ACHN (cell line): Measurements from ENCODE around the gene TMEM121.

Source experiments
- DNase-seq: peaks from one replicate; pipeline ENCODE4 v3.0.0-alpha.2; 2015
- in situ Hi-C: cut with HindIII; loops from 2 replicates; pipeline ENCODE4 v1.10.0; 2017; ENCODE audit warnings: low sequenced_read_pairs, low pct_ligation_motif_present, low pct_unique_long_range_greater_than_20kb

Gene TMEM121

DNA sequence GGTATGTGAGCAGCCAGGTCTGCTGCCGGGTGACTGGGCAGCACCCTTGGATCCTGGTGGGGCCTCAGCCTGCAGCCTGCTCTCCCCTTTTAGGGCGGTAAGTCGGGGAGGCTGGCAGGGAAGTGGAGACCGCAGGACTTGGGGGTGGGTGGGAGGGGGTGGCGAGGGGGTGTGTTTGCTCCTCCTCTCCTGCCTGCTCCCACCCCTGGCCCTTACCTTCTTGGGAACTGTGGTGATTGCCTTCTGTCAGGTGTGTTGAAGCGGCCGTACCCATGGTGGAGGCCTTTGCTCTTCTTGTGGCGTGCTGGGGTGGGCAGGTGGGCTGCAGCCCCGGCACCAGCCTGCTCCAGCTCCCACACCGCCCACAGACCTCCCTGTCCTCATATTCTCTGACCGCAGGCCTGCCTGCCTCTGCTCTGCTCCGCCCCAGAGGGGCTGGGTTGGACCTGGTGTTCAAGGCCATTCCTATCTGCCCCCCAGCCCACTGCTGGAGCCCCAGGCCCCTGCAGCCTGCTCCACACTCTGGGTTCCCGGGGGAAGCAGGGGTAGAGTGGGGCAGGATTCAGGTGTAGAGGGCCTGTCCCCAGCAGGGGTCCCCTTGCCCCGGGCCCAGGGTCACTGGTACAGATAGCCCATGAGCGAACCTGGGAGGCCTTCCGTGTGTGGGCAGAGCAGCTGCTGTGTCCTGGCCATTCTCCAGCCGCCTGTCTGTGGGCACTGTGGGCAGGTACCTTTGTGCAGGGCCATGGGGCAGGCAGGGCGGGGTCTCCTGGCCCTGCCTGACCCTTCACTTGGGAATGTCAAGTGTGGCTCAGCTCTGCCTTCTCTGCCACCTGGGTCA is 30.2 kb upstream of the TMEM121 start:
- no peak for DNase-seq
- in situ Hi-C loops: no loop called here

DNA sequence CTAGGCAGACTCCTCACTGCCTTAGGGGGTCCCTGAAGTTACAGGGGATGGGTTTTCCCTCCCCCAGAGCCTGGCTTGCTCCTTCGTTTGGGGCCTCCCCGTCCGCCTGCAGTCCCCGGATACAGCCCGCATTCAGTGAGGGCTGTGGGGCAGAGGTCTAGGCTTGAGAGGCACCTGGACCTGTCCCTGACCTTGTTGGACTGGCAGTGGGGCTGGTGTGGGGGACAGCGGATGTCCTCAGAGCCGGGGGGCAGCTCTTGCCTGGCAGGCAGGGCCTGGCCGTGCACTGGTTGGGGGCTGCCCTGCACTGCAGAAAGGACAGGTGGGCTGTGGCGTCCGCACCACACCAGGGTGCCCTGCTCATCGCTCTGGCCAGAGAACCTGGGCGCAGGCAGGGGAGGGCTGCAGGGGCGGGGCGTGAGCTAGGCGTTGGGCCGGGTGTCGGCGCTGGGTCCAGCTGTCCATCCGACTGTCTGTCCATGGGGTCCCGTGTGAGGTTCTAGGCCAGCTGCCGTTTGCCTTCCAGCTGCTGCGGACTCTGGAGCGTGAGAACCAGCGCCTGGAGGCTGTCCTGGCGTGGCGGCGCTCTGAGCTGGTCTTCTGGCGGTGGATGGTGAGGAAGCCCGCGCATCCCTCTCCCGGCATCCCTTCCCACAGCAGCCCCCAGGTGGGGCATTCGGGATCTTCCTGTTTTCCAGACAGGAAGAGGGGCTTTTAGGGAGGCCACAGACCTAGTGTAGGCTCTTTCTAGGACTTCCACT is 29.4 kb upstream of the TMEM121 start:
- no peak for DNase-seq
- in situ Hi-C loops: no loop called here

DNA sequence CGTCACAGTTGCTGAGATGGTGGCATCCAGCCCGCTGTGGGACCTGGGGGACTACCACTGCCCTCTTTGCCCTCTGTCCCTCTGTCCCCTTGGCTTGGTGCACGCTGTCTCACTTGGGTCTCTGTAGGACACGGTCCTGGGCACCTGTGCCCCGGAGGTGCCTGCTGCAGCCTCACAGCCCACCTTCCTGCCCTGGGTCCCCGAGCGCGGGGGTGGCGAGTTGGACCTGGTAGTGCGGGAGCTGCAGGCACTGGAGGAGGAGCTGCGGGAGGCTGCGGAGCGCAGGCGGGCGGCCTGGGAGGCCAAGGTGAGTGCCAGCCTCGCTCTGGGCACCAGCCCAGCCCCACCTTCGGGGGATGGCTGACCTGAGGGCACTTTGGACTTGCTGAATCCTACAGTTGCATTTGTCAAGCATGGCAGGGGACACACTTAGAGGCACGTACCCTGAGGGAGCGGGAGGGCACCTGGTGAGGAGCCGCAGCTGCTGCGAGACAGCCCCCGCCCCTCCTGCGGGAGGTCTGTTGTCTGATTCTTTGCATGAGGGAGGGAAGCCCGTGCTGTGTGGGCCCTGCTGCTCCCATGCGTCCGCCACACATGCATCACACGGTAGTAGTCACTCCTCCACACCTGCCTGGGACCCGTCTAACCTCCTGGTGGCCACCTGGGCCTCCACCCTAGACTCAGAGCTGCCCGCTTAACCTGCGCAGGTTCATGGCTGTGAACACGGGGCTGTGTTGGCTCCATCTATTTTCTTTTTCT is 28.5 kb upstream of the TMEM121 start:
- in situ Hi-C loops: no loop called here
- no peak for DNase-seq

DNA sequence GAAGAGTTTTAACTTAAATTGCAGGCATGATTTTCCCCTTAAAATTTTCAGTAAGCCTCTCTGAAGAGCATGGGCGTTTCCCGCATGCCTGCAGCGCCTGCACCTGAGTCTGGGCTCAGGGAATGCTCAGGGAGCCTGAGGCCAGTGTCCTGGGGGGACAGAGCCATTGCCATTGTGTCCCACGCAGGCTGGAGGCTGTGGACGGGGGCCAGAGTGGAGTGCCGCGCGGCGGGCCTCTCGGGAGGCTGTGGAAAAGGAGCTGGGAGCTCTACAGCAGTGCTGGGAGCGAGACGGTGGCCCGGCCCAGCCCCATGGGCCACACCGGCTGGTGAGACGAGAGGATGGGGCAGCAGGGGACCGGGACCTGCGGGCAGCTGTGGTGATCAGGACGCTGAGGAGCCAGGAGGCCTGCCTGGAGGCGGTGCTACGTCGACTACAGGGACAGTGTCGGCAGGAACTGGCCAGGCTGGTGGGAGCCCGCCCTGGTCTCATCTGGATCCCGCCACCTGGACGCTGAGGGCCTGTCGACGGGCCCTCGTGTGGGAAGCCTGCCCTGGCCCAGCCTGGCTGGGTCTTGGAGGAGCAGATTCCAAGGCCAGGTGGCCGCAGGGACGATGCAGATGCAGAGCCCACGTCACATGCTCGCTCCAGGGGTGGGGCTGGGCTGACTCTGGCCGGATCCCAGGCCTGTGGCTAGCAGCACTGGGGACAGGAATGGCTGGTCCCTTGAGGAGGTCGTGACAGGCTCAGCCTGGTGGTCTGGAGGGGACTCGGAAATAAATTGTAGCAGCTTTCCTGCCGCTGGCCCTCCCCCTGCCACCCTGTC is 27.7 kb upstream of the TMEM121 start:
- in situ Hi-C loops: no loop called here
- DNase-seq: no peak

DNA sequence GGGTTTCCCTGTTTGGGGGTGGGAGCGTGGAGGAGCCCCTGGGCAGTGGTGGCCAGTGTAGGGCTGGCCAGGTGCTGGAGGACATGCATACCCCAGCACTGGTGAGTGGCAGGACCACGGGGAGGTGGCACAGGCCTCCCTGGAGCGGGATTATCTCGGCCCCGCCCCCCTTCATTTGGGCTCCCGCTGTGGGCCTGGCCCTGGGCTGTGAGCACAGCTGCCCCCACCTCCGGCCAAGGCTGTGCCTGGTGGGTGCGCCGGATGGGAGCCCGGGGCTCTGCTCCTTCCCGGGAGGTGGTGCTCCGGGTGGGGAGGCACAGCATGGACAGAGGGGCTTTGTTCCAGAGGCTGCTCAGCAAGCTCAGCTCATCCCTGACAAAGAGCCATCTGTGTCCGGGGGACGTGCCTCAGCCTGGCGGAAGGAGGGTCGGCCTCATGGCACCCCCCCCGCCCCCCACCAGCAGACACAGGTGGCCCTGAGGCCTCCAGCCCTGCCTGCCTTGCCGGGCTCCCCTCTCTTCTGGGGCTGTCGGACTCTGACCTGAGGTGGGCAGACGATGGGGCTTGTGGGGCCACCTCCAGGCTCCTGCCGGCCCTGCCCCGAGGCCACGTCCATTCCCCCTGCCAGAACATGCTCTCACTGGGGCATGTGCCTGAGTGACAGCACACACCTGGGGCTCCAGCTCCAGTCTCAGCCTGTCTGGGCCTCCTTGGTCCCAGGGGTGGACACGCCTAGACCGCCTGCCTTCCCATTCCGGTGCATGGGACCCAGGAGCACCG is 26.9 kb upstream of the TMEM121 start:
- in situ Hi-C loops: no loop called here
- DNase-seq: no peak

DNA sequence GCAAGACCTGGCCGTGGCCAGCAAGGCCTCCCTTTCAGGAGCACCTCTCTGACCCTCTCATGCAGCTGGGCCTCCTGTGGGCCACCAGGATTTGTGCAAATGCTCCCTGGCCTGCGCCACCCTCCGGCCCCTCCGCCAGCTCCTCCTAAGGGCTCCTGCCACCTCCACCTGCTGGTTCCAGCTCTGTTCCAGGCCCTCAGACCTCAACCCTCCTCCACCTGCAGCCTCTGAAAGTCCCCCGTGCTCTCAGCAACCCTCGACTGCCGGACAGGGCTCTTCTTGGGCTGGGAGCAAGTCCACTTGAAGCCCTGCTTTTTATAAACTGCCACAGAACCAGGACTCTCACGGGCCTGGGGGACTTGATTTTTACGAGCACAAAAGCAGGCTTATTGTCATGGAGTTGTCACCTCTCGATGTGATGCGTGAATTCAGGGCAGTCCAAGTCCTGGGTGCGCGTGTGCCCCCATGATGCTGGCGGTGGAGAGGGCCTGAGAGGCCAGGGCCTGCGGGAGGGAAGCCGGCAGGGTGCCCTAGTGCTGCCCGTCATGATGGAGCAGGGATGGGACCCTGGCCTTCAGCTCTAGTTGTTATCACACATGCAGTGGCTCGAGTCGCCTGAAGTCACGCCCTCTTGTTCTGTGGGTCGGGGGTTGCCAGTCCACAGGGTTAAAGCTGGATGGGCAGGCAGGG is 26.2 kb upstream of the TMEM121 start:
- DNase-seq: no peak
- in situ Hi-C loops: no loop called here

DNA sequence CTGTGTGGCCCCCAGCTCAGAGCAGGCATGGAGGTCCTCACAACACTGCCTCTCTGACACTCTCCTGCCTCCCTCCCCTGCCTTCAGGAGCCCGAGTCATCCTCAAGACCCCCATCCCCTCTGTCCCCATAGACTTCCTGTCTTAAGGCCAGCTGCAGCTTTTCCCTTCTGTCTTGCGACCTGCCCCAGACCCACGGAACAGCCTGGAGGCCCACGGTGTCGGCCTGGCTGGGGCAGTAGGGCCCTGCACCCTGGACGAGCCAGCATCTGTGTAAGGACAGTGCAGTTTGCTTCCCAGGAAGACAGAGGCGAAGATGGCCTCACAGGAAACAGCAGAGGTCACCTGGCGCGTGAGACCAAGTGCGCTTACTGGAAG is 25.7 kb upstream of the TMEM121 start:
- DNase-seq: no peak
- in situ Hi-C loops: no loop called here

DNA sequence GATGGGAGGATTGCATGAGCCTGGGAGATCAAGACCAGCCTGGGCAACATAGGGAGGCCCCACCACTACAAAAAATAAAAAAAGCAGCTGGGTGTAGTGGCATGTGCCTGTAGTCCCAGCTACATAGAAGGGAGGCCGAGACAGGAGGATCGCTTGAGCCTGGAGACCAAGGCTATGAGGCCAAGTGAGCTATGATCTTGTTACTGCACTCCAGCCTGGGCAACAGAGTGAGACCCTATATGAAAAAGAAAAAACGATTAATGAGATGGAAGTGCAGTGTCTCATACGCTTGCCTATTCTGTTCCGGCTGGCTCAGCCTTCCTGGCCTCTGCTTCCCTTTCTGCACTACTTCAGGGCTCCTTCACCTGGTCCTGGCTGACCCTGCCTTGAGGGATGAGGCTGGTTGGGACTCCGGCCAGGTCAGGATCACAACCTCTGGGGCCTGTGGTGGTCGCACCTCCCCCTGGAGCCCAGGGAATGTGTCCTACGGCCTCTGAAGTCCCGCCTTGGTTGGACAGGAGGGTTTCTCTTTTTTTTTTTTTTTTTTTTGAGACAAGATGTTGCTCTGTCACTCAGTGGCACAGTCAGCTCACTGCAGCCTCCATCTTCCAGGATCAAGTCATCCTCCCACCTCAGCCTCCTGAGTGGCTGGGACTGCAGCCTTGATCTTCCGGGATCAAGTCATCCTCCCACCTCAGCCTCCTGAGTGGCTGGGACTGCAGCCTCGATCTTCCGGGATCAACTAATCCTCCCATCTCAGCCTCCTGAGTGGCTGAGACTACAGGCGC is 24.7 kb upstream of the TMEM121 start:
- no peak for DNase-seq
- in situ Hi-C loops: no loop called here

DNA sequence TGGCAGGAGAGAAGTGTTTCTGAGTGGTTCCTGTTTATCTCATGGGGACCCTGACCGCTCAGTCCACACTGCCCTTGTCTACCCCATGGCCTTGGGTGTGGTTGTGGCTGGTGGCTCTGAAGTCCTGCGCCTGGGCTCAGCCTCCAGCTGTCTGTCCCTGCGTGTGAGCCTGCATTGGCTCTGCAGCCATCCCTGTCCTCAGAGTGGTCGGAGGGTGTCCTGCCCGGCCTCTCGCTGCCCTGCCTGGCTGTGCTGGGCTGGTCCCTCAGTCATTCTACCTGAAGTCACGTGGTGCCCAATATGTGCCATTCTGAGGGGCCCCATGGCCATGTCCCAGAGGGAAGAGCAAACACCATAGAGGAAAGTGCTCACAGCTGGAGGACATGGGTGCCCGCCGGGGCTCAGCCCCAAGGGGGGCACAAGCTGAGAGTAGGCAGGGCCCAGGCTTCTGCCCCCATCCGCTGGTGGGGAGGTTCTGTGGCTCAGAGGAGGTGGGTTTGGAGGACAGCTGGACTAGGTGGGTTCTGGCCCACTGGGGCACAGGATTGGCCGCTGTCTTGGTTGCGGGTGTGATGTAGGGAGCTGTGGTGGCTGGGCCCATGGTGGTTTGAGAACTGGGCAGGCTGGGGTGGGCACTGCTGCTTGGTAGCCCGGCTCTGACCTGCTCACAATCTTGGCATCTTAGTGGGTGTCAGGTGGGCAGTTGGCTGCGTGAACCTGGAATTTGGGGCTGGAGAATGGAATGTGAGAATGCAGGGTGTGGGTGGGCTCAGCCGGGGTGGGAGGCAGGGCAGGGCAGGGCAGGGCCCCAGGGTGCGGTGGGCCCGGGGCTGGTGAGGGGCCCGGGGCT is 23.7 kb upstream of the TMEM121 start:
- DNase-seq: no peak
- in situ Hi-C loops: no loop called here

DNA sequence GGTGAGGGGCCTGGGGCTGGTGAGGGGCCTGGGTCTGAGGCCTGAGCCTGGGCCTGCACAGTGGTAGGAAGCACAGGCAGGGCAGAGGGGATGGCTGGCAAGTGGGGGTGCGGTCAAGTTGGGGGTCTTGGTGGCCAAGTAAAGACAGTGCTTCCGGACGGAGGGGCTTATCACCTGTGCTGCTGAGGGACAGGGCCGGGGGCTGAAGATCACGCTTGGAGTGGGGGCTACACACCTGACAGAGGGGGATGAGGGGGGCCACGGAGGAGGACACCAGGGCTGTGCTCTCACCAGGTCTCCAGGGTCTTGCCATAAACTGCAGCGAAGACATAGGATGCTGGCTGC is 23.1 kb upstream of the TMEM121 start:
- no peak for DNase-seq
- in situ Hi-C loops: no loop called here

DNA sequence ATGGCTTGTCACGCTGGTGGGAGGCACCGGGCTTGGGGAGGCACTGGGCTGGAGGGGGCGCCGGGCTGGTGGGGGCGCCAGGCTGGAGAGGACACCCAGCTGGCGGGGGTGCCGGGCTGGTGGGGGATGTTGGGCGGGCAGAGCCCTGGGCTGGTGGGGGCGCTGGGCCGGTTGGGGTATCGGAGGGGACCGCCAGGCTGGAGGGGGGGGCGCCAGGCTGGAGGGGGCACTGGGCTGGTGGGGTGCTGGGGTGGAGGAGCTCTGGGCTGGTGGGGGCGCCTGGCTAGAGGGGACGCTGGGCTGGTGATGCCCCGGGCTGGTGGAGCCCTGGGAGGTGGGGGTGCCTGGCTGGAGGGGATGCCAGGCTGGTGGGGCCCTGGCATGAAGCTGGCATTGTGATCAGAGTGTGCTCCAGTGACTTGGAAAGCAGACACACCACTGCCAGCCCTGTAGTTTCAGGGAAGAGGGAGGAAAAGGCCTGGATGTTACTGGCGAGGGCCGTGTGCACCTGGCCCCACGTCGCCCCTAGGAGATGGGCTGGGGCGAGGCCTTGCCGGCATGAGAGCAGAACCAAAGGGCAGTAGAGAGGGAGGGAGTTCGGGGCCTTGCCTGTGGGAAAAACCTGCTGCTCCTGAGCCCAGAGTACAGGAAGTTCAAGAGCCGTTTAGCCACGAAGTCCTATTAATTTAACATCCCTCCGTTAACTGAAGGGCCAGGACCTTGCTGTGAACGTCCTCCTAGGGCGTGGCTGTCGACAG is 22.3 kb upstream of the TMEM121 start:
- in situ Hi-C loops: no loop called here
- no peak for DNase-seq

DNA sequence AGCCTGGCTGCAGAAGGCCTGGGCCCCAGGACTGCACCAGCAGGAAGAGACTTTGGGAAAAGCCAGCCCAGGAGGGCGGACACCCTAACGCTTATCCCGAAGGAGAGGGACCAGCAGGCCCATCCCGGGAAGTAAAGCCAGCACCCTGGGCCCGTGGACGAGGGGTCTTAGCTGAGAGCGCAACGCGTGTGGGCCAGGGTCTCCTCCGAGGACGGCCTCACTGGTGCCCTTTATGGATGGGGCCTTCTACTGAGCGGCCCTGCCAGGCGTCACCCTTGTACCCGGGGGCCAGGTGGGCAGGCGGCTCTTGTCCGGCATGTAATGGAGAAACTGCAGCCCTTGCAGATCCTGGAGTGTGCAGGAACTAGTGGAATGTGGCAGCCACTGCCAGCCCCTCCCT is 21.3 kb upstream of the TMEM121 start:
- no peak for DNase-seq
- in situ Hi-C loops: no loop called here

DNA sequence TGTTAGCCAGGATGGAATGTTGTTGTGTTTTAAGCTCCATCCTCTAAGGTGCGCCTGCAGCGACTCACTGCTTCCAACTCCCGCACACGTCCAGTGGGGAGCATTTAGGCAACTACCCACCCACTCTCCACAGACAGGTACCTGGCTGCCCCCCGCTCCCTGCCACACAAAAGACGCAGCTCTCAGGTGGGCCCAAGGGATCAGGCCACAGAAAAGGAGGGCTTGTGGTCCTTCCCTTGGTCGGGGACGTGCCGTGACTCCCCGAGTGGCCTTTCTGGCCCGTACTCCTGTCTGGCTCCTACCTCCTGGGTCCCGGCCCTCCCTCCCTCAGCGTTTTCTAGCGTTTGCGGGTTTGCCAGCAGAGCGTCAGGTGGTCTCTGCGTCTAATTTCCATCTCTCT is 19.1 kb upstream of the TMEM121 start:
- no peak for DNase-seq
- in situ Hi-C loops: no loop called here

DNA sequence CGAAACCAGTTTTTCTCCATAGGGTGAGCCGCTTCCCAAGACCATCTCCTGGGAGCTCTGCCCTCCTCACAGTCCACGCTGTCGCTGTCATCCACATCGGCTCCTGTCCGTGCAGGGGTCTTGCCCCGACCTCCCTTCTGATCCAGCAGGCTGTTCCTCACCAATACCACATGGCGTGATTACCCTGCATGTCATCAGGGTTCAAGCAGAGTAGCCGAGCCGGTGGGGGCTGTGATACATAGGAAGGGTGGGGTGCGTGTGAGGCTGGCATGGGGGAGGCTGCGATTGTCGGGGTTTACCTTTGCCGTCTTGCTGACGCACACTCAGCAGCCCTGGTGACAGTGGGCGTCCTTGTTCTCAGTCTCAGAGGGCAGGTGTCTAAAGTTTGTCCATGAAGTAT is 18.3 kb upstream of the TMEM121 start:
- DNase-seq: no peak
- in situ Hi-C loops: no loop called here

DNA sequence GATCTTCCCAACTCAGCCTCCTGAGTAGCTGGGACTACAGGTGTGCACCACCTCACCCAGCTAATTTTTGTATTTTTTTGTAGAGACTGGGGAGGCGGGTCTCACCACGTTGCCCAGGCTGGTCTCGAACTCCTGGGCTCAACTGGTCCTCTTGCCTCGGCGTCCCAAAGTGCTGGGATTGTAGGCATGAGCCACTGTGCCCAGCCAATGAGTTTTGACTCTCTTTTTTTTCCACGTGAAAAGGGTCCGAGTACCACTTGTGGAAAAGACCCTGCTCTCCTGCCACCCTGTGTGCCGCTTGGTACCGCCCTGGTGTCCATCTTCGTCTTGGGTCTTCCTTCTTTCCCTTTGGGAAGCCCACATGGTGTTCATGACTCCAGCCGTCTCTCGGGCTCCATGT is 17.8 kb upstream of the TMEM121 start:
- DNase-seq: no peak
- in situ Hi-C loops: no loop called here
